SK-N-SH (cell line): ENCODE measurements around the gene RAB8B. TPM values are rescaled to one million over a fixed set of nuclear protein-coding genes. Genes with fewer than 3 reads are reported as not detected.

ENCODE experiments used
- CTCF ChIA-PET: fragments of 300-600, 350-600 bp; formaldehyde crosslinking; extraction: SDS; loops from one replicate; lab custom pipeline; 2021; lab: Yijun Ruan, JAX
- POLR2A ChIA-PET: fragments of 350-600 bp; sonication (Branson Sonifier 250); formaldehyde crosslinking; extraction: SDS; loops from one replicate; lab custom pipeline; 2020; ENCODE audit warnings: antibody characterized with exemption, inconsistent platforms; lab: Yijun Ruan, JAX
- DNase-seq: peaks from one replicate; pipeline ENCODE4 v3.0.0; 2012
- H2AFZ ChIP-seq: fragments of 200-600 bp; sonication (generic); 2 replicates; pipeline ENCODE4 v1.8.1; 2016; ENCODE audit warnings: antibody characterized with exemption, mild to moderate bottlenecking, low read depth
- H3F3A ChIP-seq: fragments of 200-600 bp; sonication (generic); replicated peaks from 2 replicates; pipeline ENCODE3; 2016; ENCODE audit warnings: antibody characterized with exemption, mild to moderate bottlenecking; ENCODE audit not compliant: insufficient read depth
- H3K27ac ChIP-seq, 2 experiments: fragments of 200-500 bp in 1 of 2; fragments of 200-600 bp in 1 of 2; sonication (Bioruptor generic) in 1 of 2; sonication (generic), shearing (Covaris generic) in 1 of 2; 2 replicates each; pipeline versions ENCODE4 v1.5.1 to v1.6.1; 2014 to 2016; ENCODE audit warnings: low read depth in 2 of 2, inconsistent platforms in 1 of 2, low read length in 1 of 2, mild to moderate bottlenecking in 1 of 2, mixed read lengths in 1 of 2
- H3K27me3 ChIP-seq: fragments of 200-600 bp; sonication (generic), shearing (Covaris generic); 2 replicates; pipeline ENCODE4 v1.6.1; 2016; ENCODE audit warnings: mixed run types; ENCODE audit not compliant: insufficient read depth
- H3K36me3 ChIP-seq, 2 experiments: fragments of 200-500 bp in 1 of 2; fragments of 200-600 bp in 1 of 2; sonication (Bioruptor generic) in 1 of 2; sonication (generic) in 1 of 2; replicated peaks in 1 of 2; 2 replicates each; pipeline versions ENCODE3 to v1.5.1; 2014 to 2016; ENCODE audit warnings: low read length in 1 of 2, mild to moderate bottlenecking in 1 of 2; ENCODE audit not compliant: insufficient read depth in 2 of 2, control insufficient read depth in 1 of 2
- H3K4me1 ChIP-seq, 2 experiments: fragments of 200-500 bp in 1 of 2; fragments of 200-600 bp in 1 of 2; sonication (Bioruptor generic) in 1 of 2; sonication (generic), shearing (Covaris generic) in 1 of 2; 2 replicates each; pipeline versions ENCODE4 v1.5.1 to v1.6.1; 2014 to 2016; ENCODE audit warnings: low read depth in 1 of 2, low read length in 1 of 2, mixed run types in 1 of 2; ENCODE audit not compliant: insufficient read depth in 2 of 2, control insufficient read depth in 1 of 2
- H3K4me2 ChIP-seq: fragments of 200-600 bp; sonication (generic), shearing (Covaris generic); 2 replicates; pipeline ENCODE4 v1.6.1; 2017; ENCODE audit warnings: mixed run types
- H3K4me3 ChIP-seq, 2 experiments: fragments of 200-500 bp in 1 of 2; fragments of 200-600 bp in 1 of 2; sonication (Bioruptor generic) in 1 of 2; sonication (generic), shearing (Covaris generic) in 1 of 2; 2 replicates each; pipeline versions ENCODE4 v1.5.1 to v1.8.1; 2014 to 2016; ENCODE audit warnings: low read depth in 2 of 2, inconsistent platforms in 1 of 2, low read length in 1 of 2, mild to moderate bottlenecking in 1 of 2, mixed read lengths in 1 of 2, moderate library complexity in 1 of 2
- H3K79me2 ChIP-seq: fragments of 200-600 bp; sonication (generic); 2 replicates; pipeline ENCODE4 v1.8.1; 2017; ENCODE audit warnings: mild to moderate bottlenecking; ENCODE audit not compliant: insufficient read depth
- H3K9ac ChIP-seq: fragments of 200-600 bp; sonication (generic); 2 replicates; pipeline ENCODE4 v1.6.1; 2017; ENCODE audit warnings: mixed run types
- H3K9me2 ChIP-seq: fragments of 200-600 bp; sonication (generic); 2 replicates; pipeline ENCODE4 v1.6.1; 2017; ENCODE audit warnings: mixed run types
- H3K9me3 ChIP-seq: fragments of 200-600 bp; sonication (generic); 2 replicates; pipeline ENCODE4 v1.6.1; 2017; ENCODE audit warnings: mixed run types, mild to moderate bottlenecking, moderate library complexity
- H4K20me1 ChIP-seq: fragments of 200-600 bp; sonication (generic); 2 replicates; pipeline ENCODE4 v1.6.1; 2017; ENCODE audit warnings: mild to moderate bottlenecking, mixed run types; ENCODE audit not compliant: insufficient read depth
- CHD2 ChIP-seq: fragments of 150-350 bp; IDR thresholded peaks from 2 replicates; pipeline ENCODE4 v1.6.1; 2018; ENCODE audit warnings: low read length; ENCODE audit not compliant: partially characterized antibody
- ELF1 ChIP-seq: IDR thresholded peaks from 2 replicates; pipeline ENCODE4 v1.4.0; 2012
- GATA2 ChIP-seq: sonication (generic); formaldehyde crosslinking; IDR thresholded peaks from 2 replicates; pipeline ENCODE4 v1.5.0; 2020; ENCODE audit warnings: mild to moderate bottlenecking, missing genetic modification reagents
- IRF3 ChIP-seq: fragments of 150-350 bp; IDR thresholded peaks from 2 replicates; pipeline ENCODE4 v1.6.1; 2016; ENCODE audit warnings: mild to moderate bottlenecking, low read depth, low read length
- MAX ChIP-seq: IDR thresholded peaks from 2 replicates; pipeline ENCODE4 v1.4.0; 2012; ENCODE audit warnings: low read depth
- NRF1 ChIP-seq: IDR thresholded peaks from 2 replicates; pipeline ENCODE4 v1.6.1; 2012; ENCODE audit warnings: low read depth, mild to moderate bottlenecking, low read length
- POLR2AphosphoS5 ChIP-seq: IDR thresholded peaks from 2 replicates; pipeline ENCODE4 v1.6.1; 2012; ENCODE audit warnings: low read depth, low read length
- RAD21 ChIP-seq: IDR thresholded peaks from 2 replicates; pipeline ENCODE4 v1.6.1; 2012; ENCODE audit warnings: mild to moderate bottlenecking, low read length
- RFX5 ChIP-seq: IDR thresholded peaks from 2 replicates; pipeline ENCODE4 v1.6.1; 2012; ENCODE audit warnings: mild to moderate bottlenecking, improper control_type of control experiment, low read length
- RXRA ChIP-seq: IDR thresholded peaks from 2 replicates; pipeline ENCODE4 v1.4.0; 2012; ENCODE audit warnings: low read depth, mild to moderate bottlenecking, borderline replicate concordance
- SIN3A ChIP-seq: IDR thresholded peaks from 2 replicates; pipeline ENCODE4 v1.6.1; 2012; ENCODE audit warnings: low read depth, mild to moderate bottlenecking, low read length, moderate library complexity, borderline replicate concordance
- SMC3 ChIP-seq: IDR thresholded peaks from 2 replicates; pipeline ENCODE4 v1.6.1; 2012; ENCODE audit warnings: low read depth, low read length, improper control_type of control experiment
- TCF12 ChIP-seq: IDR thresholded peaks from 2 replicates; pipeline ENCODE4 v1.4.0; 2012
- YY1 ChIP-seq: IDR thresholded peaks from 2 replicates; pipeline ENCODE4 v1.4.0; 2012; ENCODE audit warnings: low read depth, mild to moderate bottlenecking
- ZBTB33 ChIP-seq: IDR thresholded peaks from 2 replicates; pipeline ENCODE4 v1.4.0; 2012; ENCODE audit warnings: low read depth, borderline replicate concordance
- WGBS: methylation state at CpG from one replicate; pipeline ENCODE4 v1.1.6; 2017; ENCODE audit warnings: low lambda C conversion rate; 5-methylcytosine and 5-hydroxymethylcytosine counted together
- polyA plus RNA-seq, 3 experiments: library from polyadenylated mRNA; depleted of rRNA; stranded (reverse); fragments of >200 nt; gene quantifications; 2 replicates each; pipeline ENCODE4 v1.2.3, GENCODE V29; 2012
- TF ChIP-seq, protein P1 (sequence below): fragments of 200-600 bp; sonication (generic); IDR thresholded peaks from 2 replicates; pipeline ENCODE4 v1.6.1; 2017; ENCODE audit warnings: antibody characterized with exemption, mild to moderate bottlenecking, moderate library complexity
- TF ChIP-seq, protein P2 (sequence below): fragments of 150-350 bp; IDR thresholded peaks from 2 replicates; pipeline ENCODE4 v1.6.1; 2017; ENCODE audit warnings: antibody characterized with exemption, low read length, low read depth, borderline replicate concordance

The RAB8B gene
- polyA plus RNA-seq, 1 of the 3 experiments (the other 2 are of a cell fraction), result 5.4 TPM

DNA sequence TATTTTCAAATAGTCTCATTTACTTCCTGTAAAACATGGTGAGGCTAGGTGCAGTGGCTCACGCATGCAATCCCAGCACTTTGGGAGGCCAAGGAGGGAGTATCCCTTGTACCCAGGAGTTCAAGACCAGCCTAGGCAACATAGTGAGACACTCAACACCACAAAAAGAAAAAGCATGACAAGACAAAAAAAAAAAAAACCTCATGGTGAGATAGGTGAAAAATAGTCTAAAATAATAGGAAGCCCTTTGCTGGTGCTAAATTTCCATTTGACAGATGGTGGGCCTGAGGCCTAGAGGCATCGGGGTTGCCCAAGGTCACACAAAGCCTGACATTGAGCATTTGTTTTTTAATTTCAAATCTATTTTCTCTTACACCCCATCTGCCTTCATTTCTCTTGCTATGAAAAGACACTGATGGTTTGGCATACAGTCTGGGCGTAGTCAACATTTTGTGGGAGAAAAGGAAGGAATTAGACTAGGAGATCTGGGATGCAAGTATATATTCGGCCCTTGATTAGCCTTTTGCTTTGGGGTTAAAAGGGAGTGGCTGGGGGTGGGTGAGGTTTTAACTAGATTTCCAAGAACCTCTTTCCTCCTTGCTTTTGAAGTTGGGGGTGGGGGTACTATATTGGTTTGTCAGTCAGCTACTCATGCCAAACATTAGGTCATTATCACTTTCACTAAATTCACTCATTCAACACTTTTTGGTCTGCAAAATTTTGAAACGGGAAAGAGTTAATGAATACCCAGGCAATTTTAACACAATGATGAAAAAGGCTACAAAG lies 11.3 kb downstream of the RAB8B start:
- TF ChIP-seq, protein P1, sequence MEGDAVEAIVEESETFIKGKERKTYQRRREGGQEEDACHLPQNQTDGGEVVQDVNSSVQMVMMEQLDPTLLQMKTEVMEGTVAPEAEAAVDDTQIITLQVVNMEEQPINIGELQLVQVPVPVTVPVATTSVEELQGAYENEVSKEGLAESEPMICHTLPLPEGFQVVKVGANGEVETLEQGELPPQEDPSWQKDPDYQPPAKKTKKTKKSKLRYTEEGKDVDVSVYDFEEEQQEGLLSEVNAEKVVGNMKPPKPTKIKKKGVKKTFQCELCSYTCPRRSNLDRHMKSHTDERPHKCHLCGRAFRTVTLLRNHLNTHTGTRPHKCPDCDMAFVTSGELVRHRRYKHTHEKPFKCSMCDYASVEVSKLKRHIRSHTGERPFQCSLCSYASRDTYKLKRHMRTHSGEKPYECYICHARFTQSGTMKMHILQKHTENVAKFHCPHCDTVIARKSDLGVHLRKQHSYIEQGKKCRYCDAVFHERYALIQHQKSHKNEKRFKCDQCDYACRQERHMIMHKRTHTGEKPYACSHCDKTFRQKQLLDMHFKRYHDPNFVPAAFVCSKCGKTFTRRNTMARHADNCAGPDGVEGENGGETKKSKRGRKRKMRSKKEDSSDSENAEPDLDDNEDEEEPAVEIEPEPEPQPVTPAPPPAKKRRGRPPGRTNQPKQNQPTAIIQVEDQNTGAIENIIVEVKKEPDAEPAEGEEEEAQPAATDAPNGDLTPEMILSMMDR, result no peak
- TF ChIP-seq SIN3A (no peak), POLR2AphosphoS5 (no peak), RXRA (no peak), NRF1 (no peak), GATA2 (CRISPR knock-in tag) (no peak), MAX (no peak), CHD2 (no peak)
- TF ChIP-seq, protein P2, sequence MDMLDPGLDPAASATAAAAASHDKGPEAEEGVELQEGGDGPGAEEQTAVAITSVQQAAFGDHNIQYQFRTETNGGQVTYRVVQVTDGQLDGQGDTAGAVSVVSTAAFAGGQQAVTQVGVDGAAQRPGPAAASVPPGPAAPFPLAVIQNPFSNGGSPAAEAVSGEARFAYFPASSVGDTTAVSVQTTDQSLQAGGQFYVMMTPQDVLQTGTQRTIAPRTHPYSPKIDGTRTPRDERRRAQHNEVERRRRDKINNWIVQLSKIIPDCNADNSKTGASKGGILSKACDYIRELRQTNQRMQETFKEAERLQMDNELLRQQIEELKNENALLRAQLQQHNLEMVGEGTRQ, result no peak
- no peak overlapping the region for H3K4me2 ChIP-seq
- H3K27me3 ChIP-seq, result no peaks in the 10 kb centered on the region
- H3K9me3 ChIP-seq, result no peaks in the 10 kb centered on the region
- H3K36me3 ChIP-seq, result no peaks in the 10 kb centered on the region
- CTCF ChIA-PET, result no interaction called here
- H3K79me2 ChIP-seq, result peaks cover 37% of the 10 kb centered on the region
- no peak overlapping the region for H2AFZ ChIP-seq
- no peaks in the 10 kb centered on the region for H3K9me2 ChIP-seq
- H3K4me3 ChIP-seq, result no peak overlapping the region
- POLR2A ChIA-PET, result no interaction called here
- peaks cover 4% of the 10 kb centered on the region in 2 experiments; a peak in 3 of 4 replicates for H3K4me1 ChIP-seq
- no peaks in the 10 kb centered on the region for H4K20me1 ChIP-seq
- no peaks in the 10 kb centered on the region for H3F3A ChIP-seq
- 92% methylated on average over 5 of the region's 5 CpGs for WGBS
- no peak for DNase-seq
- no peak overlapping the region for H3K27ac ChIP-seq
- no peak overlapping the region for H3K9ac ChIP-seq

DNA sequence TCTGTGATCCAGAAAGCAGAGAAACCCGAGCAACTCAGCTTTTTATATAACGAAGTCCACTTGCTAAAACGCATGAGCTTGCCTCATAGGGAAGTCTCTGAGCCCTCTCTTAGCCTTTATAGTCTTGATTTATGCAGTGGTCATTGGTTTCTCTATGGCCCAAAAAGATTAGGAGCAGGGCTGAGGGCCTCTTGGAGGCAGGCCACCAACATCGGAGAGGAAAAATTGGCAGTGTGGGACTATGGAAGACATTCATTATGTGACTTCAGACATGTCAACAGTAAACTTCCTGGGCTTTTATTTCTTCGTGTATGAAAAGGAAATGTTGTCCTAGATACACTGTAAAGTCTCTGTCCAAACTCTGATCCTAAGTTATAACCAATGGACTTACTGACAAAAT lies 13.5 kb downstream of the RAB8B start:
- CTCF ChIA-PET, result interaction anchor here (1.0 to 1.5 kb wide), 2 partner anchors 12 to 155 kb away, joined by 3 to 5 read pairs; no protein-coding TSS in a partner anchor
- no peak overlapping the region for H3K9ac ChIP-seq
- H3F3A ChIP-seq, result no peaks in the 10 kb centered on the region
- no peaks in the 10 kb centered on the region for H3K36me3 ChIP-seq
- H3K27ac ChIP-seq, result no peak overlapping the region
- no peaks in the 10 kb centered on the region for H3K9me3 ChIP-seq
- H3K4me3 ChIP-seq, result no peak overlapping the region
- H3K4me2 ChIP-seq, result no peak overlapping the region
- no peaks in the 10 kb centered on the region for H3K9me2 ChIP-seq
- WGBS, result 91% methylated on average over 5 of the region's 5 CpGs
- peaks cover 0 to 3% of the 10 kb centered on the region in 2 experiments; a peak in 1 of 4 replicates for H3K4me1 ChIP-seq
- POLR2A ChIA-PET, result no interaction called here
- H2AFZ ChIP-seq, result no peak overlapping the region
- H3K79me2 ChIP-seq, result peaks cover 39% of the 10 kb centered on the region
- H4K20me1 ChIP-seq, result no peaks in the 10 kb centered on the region
- DNase-seq, result no peak
- no peaks in the 10 kb centered on the region for H3K27me3 ChIP-seq
- TF ChIP-seq SMC3 (no peak), GATA2 (CRISPR knock-in tag) (no peak), RFX5 (no peak), TCF12 (no peak), SIN3A (no peak), RAD21 (no peak), IRF3 (no peak), ZBTB33 (no peak), ELF1 (no peak), YY1 (no peak)
- TF ChIP-seq, protein P1, result no peak
- TF ChIP-seq, protein P2, result no peak
